Measurements from ENCODE around the gene TCAP.
"Not testable (repeated sequence)": the region's sequence is repeated elsewhere in the genome, so short reads cannot be mapped to it uniquely, and the experiment has no call there.

The TCAP gene

GRCh38 chr17:39684369-39685192 lies 19.4 kb downstream of the TCAP start:
- DNase-seq, result no peak

GRCh38 chr17:39687101-39687545 lies 22.0 kb downstream of the TCAP start:
- DNase-seq, result no peak

- DNase-seq, result peak; percentile 90
These were observed 22.7 kb downstream of the TCAP start, which contains the start of gene PGAP3 for GRCh38 chr17:39687546-39688474. Gene PGAP3, minus strand, starts transcription at chr17:39688057. Its CDS starts 43 bp downstream, at chr17:39688014.

- DNase-seq, result no peak
These were observed 23.3 kb downstream of the TCAP start for GRCh38 chr17:39688475-39688835.

- DNase-seq, result no peak
These were observed 23.8 kb downstream of the TCAP start for GRCh38 chr17:39688945-39689344.

GRCh38 chr17:39694593-39694992 lies 29.4 kb downstream of the TCAP start:
- DNase-seq, result no peak

- DNase-seq, result no peak
These were observed 29.9 kb downstream of the TCAP start for GRCh38 chr17:39695089-39695474.

- no peak for DNase-seq
These were observed 31.6 kb downstream of the TCAP start for GRCh38 chr17:39696731-39697130.

- DNase-seq, result no peak
These were observed 32.8 kb downstream of the TCAP start for GRCh38 chr17:39697961-39698360.

GRCh38 chr17:39699157-39699817 lies 34.1 kb downstream of the TCAP start:
- not testable (repeated sequence) for DNase-seq

- peak; percentile 79 for DNase-seq
These were observed 34.6 kb downstream of the TCAP start, which contains the start of gene ERBB2 for GRCh38 chr17:39699818-39700147. Gene ERBB2, plus strand, starts transcription at chr17:39700064. Its CDS starts 175 bp downstream, at chr17:39700239.

GRCh38 chr17:39700148-39700987 lies 35.2 kb downstream of the TCAP start:
- DNase-seq, result peak; percentile 16

GRCh38 chr17:39701012-39701783 lies 36.0 kb downstream of the TCAP start:
- no peak for DNase-seq

- DNase-seq, result no peak
These were observed 36.8 kb downstream of the TCAP start for GRCh38 chr17:39701784-39702422.

GRCh38 chr17:39702901-39703893 lies 38.0 kb downstream of the TCAP start:
- no peak for DNase-seq

GRCh38 chr17:39703913-39704312 lies 38.8 kb downstream of the TCAP start:
- no peak for DNase-seq

GRCh38 chr17:39704821-39705551 lies 39.8 kb downstream of the TCAP start:
- DNase-seq, result no peak

- DNase-seq, result no peak
These were observed 40.7 kb downstream of the TCAP start for GRCh38 chr17:39705786-39706348.
